NCI-H187 treated with DMSO at 0.1 percent for 48 hours (cell line): ENCODE results near the gene TYMP.

ENCODE experiments used
- DNase-seq: peaks from one replicate; lab custom pipeline; 2025; lab: John Stamatoyannopoulos, UW

TYMP gene

GRCh38 chr22:50529897-50530579 lies at the start of gene TYMP:
TSS of gene TYMP (minus strand) at chr22:50530012. CDS start at chr22:50529709, 303 bp downstream.
- no peak for DNase-seq

- no peak for DNase-seq
Observed at GRCh38 chr22:50578776-50579310, 49.0 kb upstream of the TYMP start.

- no peak for DNase-seq
Observed at GRCh38 chr22:50577987-50578775, 48.4 kb upstream of the TYMP start, which contains the start of gene CPT1B. TSS of gene CPT1B (minus strand) at chr22:50578427. CDS start at chr22:50577915, 512 bp downstream.

GRCh38 chr22:50577697-50577986 lies 47.8 kb upstream of the TYMP start:
- DNase-seq = no peak

- no peak for DNase-seq
Observed at GRCh38 chr22:50576806-50577696, 47.2 kb upstream of the TYMP start.

- DNase-seq = no peak
Observed at GRCh38 chr22:50576070-50576469, 46.3 kb upstream of the TYMP start.

GRCh38 chr22:50575426-50575941 lies 45.7 kb upstream of the TYMP start:
- DNase-seq = no peak

- no peak for DNase-seq
Observed at GRCh38 chr22:50574383-50574755, 44.6 kb upstream of the TYMP start.

- no peak for DNase-seq
Observed at GRCh38 chr22:50573491-50574382, 43.9 kb upstream of the TYMP start.

GRCh38 chr22:50572965-50573364 lies 43.2 kb upstream of the TYMP start:
- DNase-seq = no peak

- DNase-seq = no peak
Observed at GRCh38 chr22:50571264-50572175, 41.7 kb upstream of the TYMP start.

GRCh38 chr22:50570861-50571260 lies 41.0 kb upstream of the TYMP start:
- no peak for DNase-seq

GRCh38 chr22:50569896-50570535 lies 40.2 kb upstream of the TYMP start:
- no peak for DNase-seq

GRCh38 chr22:50569041-50569459 lies 39.2 kb upstream of the TYMP start:
- no peak for DNase-seq

GRCh38 chr22:50568626-50569025 lies 38.8 kb upstream of the TYMP start:
- DNase-seq = no peak

- DNase-seq = no peak
Observed at GRCh38 chr22:50567721-50568252, 38.0 kb upstream of the TYMP start.

- no peak for DNase-seq
Observed at GRCh38 chr22:50564289-50564688, 34.5 kb upstream of the TYMP start.

GRCh38 chr22:50563413-50564160 lies 33.8 kb upstream of the TYMP start:
- no peak for DNase-seq
